Prostate gland (tissue), 2 donors: ENCODE results near the gene PSRC1.

Experiments used
- POLR2AphosphoS5 ChIP-seq: sonication (generic); formaldehyde crosslinking; IDR thresholded peaks from one replicate; pipeline ENCODE4 v1.6.1; 2017; ENCODE audit warnings: antibody characterized with exemption
- TF ChIP-seq, protein P1 (sequence below), 4 experiments: fragments of 200-600 bp in 2 of 4; fragments of 450-650 bp in 2 of 4; sonication (generic) in 2 of 4; IDR thresholded peaks; 1 replicate in 3 of 4; 2 replicates in 1 of 4; pipeline ENCODE4 v1.5.1; 2016 to 2019; ENCODE audit warnings: antibody characterized with exemption in 4 of 4, mild to moderate bottlenecking in 2 of 4, moderate library complexity in 2 of 4

DNA sequence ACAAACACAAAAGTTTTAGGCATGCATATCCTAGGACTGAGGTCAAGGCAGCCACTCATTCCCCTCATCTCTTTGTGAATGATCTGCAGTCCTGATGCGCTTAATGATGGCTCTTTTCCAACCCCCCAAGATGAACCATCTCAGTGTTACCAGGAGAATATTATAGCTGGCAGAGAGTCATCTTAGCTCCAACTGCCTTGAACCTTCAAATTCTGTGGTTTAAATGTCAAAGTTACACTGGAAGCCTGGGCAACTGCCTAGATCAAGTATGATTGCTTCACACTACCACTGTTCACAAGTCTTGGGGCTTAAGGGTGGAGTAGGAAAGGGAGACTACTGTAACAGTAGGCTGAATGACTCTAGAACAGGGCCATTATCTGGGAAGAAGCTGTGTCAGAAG, 31.9 kb upstream of the PSRC1 start:
- no peak for TF ChIP-seq POLR2AphosphoS5
- TF ChIP-seq, protein P1, sequence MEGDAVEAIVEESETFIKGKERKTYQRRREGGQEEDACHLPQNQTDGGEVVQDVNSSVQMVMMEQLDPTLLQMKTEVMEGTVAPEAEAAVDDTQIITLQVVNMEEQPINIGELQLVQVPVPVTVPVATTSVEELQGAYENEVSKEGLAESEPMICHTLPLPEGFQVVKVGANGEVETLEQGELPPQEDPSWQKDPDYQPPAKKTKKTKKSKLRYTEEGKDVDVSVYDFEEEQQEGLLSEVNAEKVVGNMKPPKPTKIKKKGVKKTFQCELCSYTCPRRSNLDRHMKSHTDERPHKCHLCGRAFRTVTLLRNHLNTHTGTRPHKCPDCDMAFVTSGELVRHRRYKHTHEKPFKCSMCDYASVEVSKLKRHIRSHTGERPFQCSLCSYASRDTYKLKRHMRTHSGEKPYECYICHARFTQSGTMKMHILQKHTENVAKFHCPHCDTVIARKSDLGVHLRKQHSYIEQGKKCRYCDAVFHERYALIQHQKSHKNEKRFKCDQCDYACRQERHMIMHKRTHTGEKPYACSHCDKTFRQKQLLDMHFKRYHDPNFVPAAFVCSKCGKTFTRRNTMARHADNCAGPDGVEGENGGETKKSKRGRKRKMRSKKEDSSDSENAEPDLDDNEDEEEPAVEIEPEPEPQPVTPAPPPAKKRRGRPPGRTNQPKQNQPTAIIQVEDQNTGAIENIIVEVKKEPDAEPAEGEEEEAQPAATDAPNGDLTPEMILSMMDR (IDR thresholded peaks at IDR 0.05), result no peak
